ENCODE results near the gene CTNND2.

The CTNND2 gene

DNA sequence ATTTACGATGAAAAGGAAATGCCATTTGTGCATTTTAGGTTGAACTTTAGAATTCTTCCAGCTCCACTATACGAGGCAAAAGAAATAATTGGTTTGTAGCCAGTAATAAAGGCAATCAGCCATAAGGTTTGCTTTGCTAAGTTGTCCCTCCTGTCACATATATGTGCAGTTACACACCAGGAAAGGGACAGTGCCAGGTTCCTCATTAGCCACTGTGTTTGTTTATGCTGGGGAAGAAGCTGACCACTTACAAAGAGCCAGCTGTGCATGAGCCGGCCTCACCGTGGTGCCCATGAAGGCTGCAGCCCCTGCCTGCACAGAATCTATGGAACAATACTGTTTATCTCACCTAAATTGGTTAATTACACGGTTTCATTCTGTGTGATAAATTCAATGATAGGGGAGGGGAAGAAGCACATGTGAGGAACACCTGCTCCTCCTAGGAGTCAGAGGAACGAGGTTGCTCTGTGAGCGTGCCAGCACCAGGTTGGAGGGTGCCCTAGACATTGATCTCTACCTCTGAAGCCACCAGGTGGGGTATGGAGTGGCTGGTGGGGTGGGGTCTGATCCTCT lies 969.4 kb downstream of the CTNND2 start:
- in situ Hi-C loops (cut with MboI; ENCODE audit: low sequenced_read_pairs, unreplicated experiment), result no loop called here
- TF ChIP-seq CTCF (IDR thresholded peaks at IDR 0.05; ENCODE audit: borderline replicate concordance, control extremely low read depth, extremely low read depth, insufficient read depth, missing control alignments), result no peak
- no peak for DNase-seq (ENCODE audit: low spot score)

GRCh38 chr5:10933121-10933520 lies 971.1 kb downstream of the CTNND2 start:
- DNase-seq (ENCODE audit: low spot score), result no peak
- in situ Hi-C loops (cut with MboI; ENCODE audit: low sequenced_read_pairs, unreplicated experiment), result no loop called here
- no peak for TF ChIP-seq CTCF (IDR thresholded peaks at IDR 0.05; ENCODE audit: borderline replicate concordance, control extremely low read depth, extremely low read depth, insufficient read depth, missing control alignments)

DNA sequence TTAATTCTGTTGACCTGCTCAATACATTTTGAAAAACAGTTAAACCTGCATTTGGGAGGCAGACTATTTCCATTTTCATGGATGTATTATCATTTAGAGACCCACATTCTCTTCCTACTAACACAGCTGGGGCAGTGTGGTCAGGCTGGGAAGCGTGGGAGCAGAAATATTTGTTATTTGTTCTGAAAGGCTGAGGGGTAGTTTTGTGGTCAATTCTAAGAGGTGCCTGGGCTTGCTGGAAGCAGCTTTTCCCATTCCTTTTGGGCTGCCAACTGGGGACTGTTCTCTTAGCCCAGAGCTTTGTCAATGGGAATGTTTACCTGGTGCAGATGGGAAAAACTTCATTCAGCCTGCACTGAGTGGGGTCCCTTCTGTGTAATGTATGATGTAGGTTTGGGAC lies 971.8 kb downstream of the CTNND2 start:
- no peak for DNase-seq (ENCODE audit: low spot score)
- in situ Hi-C loops (cut with MboI; ENCODE audit: low sequenced_read_pairs, unreplicated experiment), result no loop called here
- no peak for TF ChIP-seq CTCF (IDR thresholded peaks at IDR 0.05; ENCODE audit: borderline replicate concordance, control extremely low read depth, extremely low read depth, insufficient read depth, missing control alignments)

GRCh38 chr5:10927608-10928007 lies 976.6 kb downstream of the CTNND2 start:
- in situ Hi-C loops (cut with MboI; ENCODE audit: low sequenced_read_pairs, unreplicated experiment), result no loop called here
- TF ChIP-seq CTCF (IDR thresholded peaks at IDR 0.05; ENCODE audit: borderline replicate concordance, control extremely low read depth, extremely low read depth, insufficient read depth, missing control alignments), result no peak
- no peak for DNase-seq (ENCODE audit: low spot score)

GRCh38 chr5:10923310-10923709 lies 980.9 kb downstream of the CTNND2 start:
- no peak for DNase-seq (ENCODE audit: low spot score)
- in situ Hi-C loops (cut with MboI; ENCODE audit: low sequenced_read_pairs, unreplicated experiment), result no loop called here
- TF ChIP-seq CTCF (IDR thresholded peaks at IDR 0.05; ENCODE audit: borderline replicate concordance, control extremely low read depth, extremely low read depth, insufficient read depth, missing control alignments), result no peak
